ENCODE data around the gene SP140.
A peak's percentile ranks its signal among the peaks of the same experiment; 100 is the strongest.

SP140 gene

GRCh38 chr2:230323385-230324106, 98.0 kb downstream of the SP140 start:
- Histone ChIP-seq H3K4me1 (ENCODE audit: control insufficient read depth, insufficient read depth, low read length) (peaks cover 7% of the 10 kb centered on the region), H3K36me3 (ENCODE audit: control insufficient read depth, insufficient read depth, low read length) (no peaks in the 10 kb centered on the region), H3K4me3 (ENCODE audit: low read length) (no peak overlapping the region), H3K9ac (ENCODE audit: low read length) (no peak overlapping the region), H3K9me3 (ENCODE audit: control insufficient read depth, low read length) (no peaks in the 10 kb centered on the region), H3K27me3 (ENCODE audit: control insufficient read depth, insufficient read depth, low read length) (peaks cover 4% of the 10 kb centered on the region)

GRCh38 chr2:230324503-230324902, 99.0 kb downstream of the SP140 start:
- H3K27me3 ChIP-seq (ENCODE audit: control insufficient read depth, insufficient read depth, low read length) = peaks cover 4% of the 10 kb centered on the region
- no peaks in the 10 kb centered on the region for H3K36me3 ChIP-seq (ENCODE audit: control insufficient read depth, insufficient read depth, low read length)
- H3K4me1 ChIP-seq (ENCODE audit: control insufficient read depth, insufficient read depth, low read length) = peaks cover 7% of the 10 kb centered on the region
- H3K9me3 ChIP-seq (ENCODE audit: control insufficient read depth, low read length) = no peaks in the 10 kb centered on the region
- H3K9ac ChIP-seq (ENCODE audit: low read length) = no peak overlapping the region
- H3K4me3 ChIP-seq (ENCODE audit: low read length) = no peak overlapping the region

- Histone ChIP-seq H3K4me1 (ENCODE audit: control insufficient read depth, insufficient read depth, low read length) (peaks cover 7% of the 10 kb centered on the region), H3K27me3 (ENCODE audit: control insufficient read depth, insufficient read depth, low read length) (peaks cover 4% of the 10 kb centered on the region), H3K36me3 (ENCODE audit: control insufficient read depth, insufficient read depth, low read length) (no peaks in the 10 kb centered on the region), H3K9me3 (ENCODE audit: control insufficient read depth, low read length) (no peaks in the 10 kb centered on the region), H3K4me3 (ENCODE audit: low read length) (no peak overlapping the region), H3K9ac (ENCODE audit: low read length) (no peak overlapping the region)
Measured at GRCh38 chr2:230325316-230326243, 100.0 kb downstream of the SP140 start.

- H3K36me3 ChIP-seq (ENCODE audit: control insufficient read depth, insufficient read depth, low read length) = no peaks in the 10 kb centered on the region
- peaks cover 4% of the 10 kb centered on the region for H3K27me3 ChIP-seq (ENCODE audit: control insufficient read depth, insufficient read depth, low read length)
- no peaks in the 10 kb centered on the region for H3K9me3 ChIP-seq (ENCODE audit: control insufficient read depth, low read length)
- peak within 1 kb of the TSS; percentile 64 for H3K4me3 ChIP-seq (ENCODE audit: low read length)
- H3K4me1 ChIP-seq (ENCODE audit: control insufficient read depth, insufficient read depth, low read length) = peaks cover 7% of the 10 kb centered on the region
- peak within 1 kb of the TSS; percentile 78 for H3K9ac ChIP-seq (ENCODE audit: low read length)
Measured at GRCh38 chr2:230326453-230327417, 101.2 kb downstream of the SP140 start, which contains the start of gene SP140L. TSS of gene SP140L (plus strand) at chr2:230327193. CDS start at chr2:230327270, 77 bp downstream.

- Histone ChIP-seq H3K9ac (ENCODE audit: low read length) (peak overlapping the region; percentile 78), H3K9me3 (ENCODE audit: control insufficient read depth, low read length) (no peaks in the 10 kb centered on the region), H3K27me3 (ENCODE audit: control insufficient read depth, insufficient read depth, low read length) (no peaks in the 10 kb centered on the region), H3K4me1 (ENCODE audit: control insufficient read depth, insufficient read depth, low read length) (peaks cover 7% of the 10 kb centered on the region), H3K4me3 (ENCODE audit: low read length) (peak overlapping the region; percentile 64), H3K36me3 (ENCODE audit: control insufficient read depth, insufficient read depth, low read length) (no peaks in the 10 kb centered on the region)
Measured at GRCh38 chr2:230327418-230328154, 102.0 kb downstream of the SP140 start.

GRCh38 chr2:230328155-230328458, 102.6 kb downstream of the SP140 start:
- H3K9ac ChIP-seq (ENCODE audit: low read length) = no peak overlapping the region
- H3K9me3 ChIP-seq (ENCODE audit: control insufficient read depth, low read length) = no peaks in the 10 kb centered on the region
- H3K36me3 ChIP-seq (ENCODE audit: control insufficient read depth, insufficient read depth, low read length) = no peaks in the 10 kb centered on the region
- no peaks in the 10 kb centered on the region for H3K27me3 ChIP-seq (ENCODE audit: control insufficient read depth, insufficient read depth, low read length)
- peaks cover 7% of the 10 kb centered on the region for H3K4me1 ChIP-seq (ENCODE audit: control insufficient read depth, insufficient read depth, low read length)
- no peak overlapping the region for H3K4me3 ChIP-seq (ENCODE audit: low read length)

GRCh38 chr2:230329946-230330605, 104.5 kb downstream of the SP140 start:
- no peaks in the 10 kb centered on the region for H3K9me3 ChIP-seq (ENCODE audit: control insufficient read depth, low read length)
- no peaks in the 10 kb centered on the region for H3K36me3 ChIP-seq (ENCODE audit: control insufficient read depth, insufficient read depth, low read length)
- peaks cover 7% of the 10 kb centered on the region for H3K4me1 ChIP-seq (ENCODE audit: control insufficient read depth, insufficient read depth, low read length)
- no peak overlapping the region for H3K9ac ChIP-seq (ENCODE audit: low read length)
- no peaks in the 10 kb centered on the region for H3K27me3 ChIP-seq (ENCODE audit: control insufficient read depth, insufficient read depth, low read length)
- no peak overlapping the region for H3K4me3 ChIP-seq (ENCODE audit: low read length)

- Histone ChIP-seq H3K36me3 (ENCODE audit: control insufficient read depth, insufficient read depth, low read length) (no peaks in the 10 kb centered on the region), H3K9me3 (ENCODE audit: control insufficient read depth, low read length) (no peaks in the 10 kb centered on the region), H3K9ac (ENCODE audit: low read length) (no peak overlapping the region), H3K4me3 (ENCODE audit: low read length) (no peak overlapping the region), H3K4me1 (ENCODE audit: control insufficient read depth, insufficient read depth, low read length) (peaks cover 7% of the 10 kb centered on the region), H3K27me3 (ENCODE audit: control insufficient read depth, insufficient read depth, low read length) (no peaks in the 10 kb centered on the region)
Measured at GRCh38 chr2:230330725-230331124, 105.2 kb downstream of the SP140 start.

GRCh38 chr2:230335461-230335863, 109.9 kb downstream of the SP140 start:
- Histone ChIP-seq H3K27me3 (ENCODE audit: control insufficient read depth, insufficient read depth, low read length) (no peaks in the 10 kb centered on the region), H3K9ac (ENCODE audit: low read length) (no peak overlapping the region), H3K9me3 (ENCODE audit: control insufficient read depth, low read length) (no peaks in the 10 kb centered on the region), H3K36me3 (ENCODE audit: control insufficient read depth, insufficient read depth, low read length) (no peaks in the 10 kb centered on the region), H3K4me3 (ENCODE audit: low read length) (no peak overlapping the region), H3K4me1 (ENCODE audit: control insufficient read depth, insufficient read depth, low read length) (no peaks in the 10 kb centered on the region)

- H3K9me3 ChIP-seq (ENCODE audit: control insufficient read depth, low read length) = no peaks in the 10 kb centered on the region
- no peaks in the 10 kb centered on the region for H3K36me3 ChIP-seq (ENCODE audit: control insufficient read depth, insufficient read depth, low read length)
- H3K27me3 ChIP-seq (ENCODE audit: control insufficient read depth, insufficient read depth, low read length) = no peaks in the 10 kb centered on the region
- no peaks in the 10 kb centered on the region for H3K4me1 ChIP-seq (ENCODE audit: control insufficient read depth, insufficient read depth, low read length)
- no peak overlapping the region for H3K4me3 ChIP-seq (ENCODE audit: low read length)
- no peak overlapping the region for H3K9ac ChIP-seq (ENCODE audit: low read length)
Measured at GRCh38 chr2:230335864-230336506, 110.4 kb downstream of the SP140 start.
